ENCODE data around the gene HCN2.

DNA sequence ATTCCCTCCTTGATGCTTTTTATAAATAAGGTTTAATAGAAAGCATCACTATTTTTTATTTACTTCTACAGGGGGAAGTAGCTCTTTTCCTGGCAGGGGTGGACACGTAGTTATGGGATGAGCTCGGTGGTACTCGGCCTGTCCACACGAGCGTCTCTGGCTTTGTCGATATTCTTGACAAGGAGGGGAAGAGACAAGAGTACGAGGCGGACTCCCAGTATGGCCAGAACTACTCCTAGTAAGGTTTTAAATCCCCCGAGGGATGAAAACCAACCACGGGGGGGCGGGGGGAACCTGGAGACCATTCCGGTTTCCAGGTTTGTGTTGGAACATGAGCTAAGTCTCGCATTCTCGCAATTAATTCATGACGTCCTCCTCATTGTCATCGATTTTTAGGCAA is 22.8 kb upstream of the HCN2 start:
- no peak for TF ChIP-seq CTCF (IDR thresholded peaks at IDR 0.05)
- TF ChIP-seq POLR2AphosphoS5 (IDR thresholded peaks at IDR 0.05; ENCODE audit: insufficient read depth in 1 of 2, low read depth in 1 of 2): no peak

Data from vagina (tissue), 2 donors.